ENCODE data around the gene INSL4.

Gene INSL4

DNA sequence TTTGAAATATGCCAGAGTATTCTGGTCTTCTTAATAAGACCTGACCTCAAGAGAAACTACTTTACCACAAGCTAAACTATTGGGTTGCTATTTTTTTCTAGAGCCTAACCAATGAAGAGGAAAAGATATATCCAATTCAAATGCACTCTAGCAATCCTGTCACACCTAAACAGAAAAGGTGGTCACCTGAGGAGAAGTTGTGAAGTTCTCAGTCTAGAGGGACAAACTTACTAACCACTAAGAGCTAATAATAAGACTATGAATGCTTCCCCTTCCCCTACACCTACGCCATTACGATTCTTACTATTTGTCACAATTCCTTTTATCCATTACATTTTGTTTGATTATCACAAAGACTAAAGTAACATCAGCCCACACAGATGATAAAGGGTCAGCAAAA is 43.6 kb downstream of the INSL4 start:
- H3K27ac Mint-ChIP-seq: no peak overlapping the region
- no peaks in the 10 kb centered on the region for H3K4me1 Mint-ChIP-seq (ENCODE audit: low read depth)
- no peaks in the 10 kb centered on the region for H3K36me3 Mint-ChIP-seq (ENCODE audit: low read depth)
- no peaks in the 10 kb centered on the region for H3K27me3 Mint-ChIP-seq
- no peak overlapping the region for H3K4me3 Mint-ChIP-seq
- no peaks in the 10 kb centered on the region for H3K9me3 Mint-ChIP-seq

DNA sequence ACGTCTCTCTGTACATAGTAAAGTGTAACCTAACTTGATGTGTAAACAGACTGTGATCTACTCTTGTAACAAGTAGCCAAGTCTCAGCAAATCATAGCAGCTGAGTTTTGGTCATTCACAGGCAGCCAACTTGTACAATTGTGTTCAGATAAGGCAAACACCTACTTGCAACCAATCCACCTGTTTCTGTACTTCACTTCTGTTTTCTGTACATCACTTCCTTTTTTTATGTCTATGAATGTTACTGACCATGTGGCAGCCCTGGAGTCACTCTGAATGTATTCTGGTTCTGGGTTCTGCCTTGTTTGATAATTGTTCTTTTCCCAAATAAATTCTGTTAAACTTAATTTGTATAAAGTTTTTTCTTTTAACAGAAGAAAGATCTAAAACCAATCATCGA is 47.3 kb downstream of the INSL4 start:
- no peaks in the 10 kb centered on the region for H3K4me1 Mint-ChIP-seq (ENCODE audit: low read depth)
- no peak overlapping the region for H3K4me3 Mint-ChIP-seq
- H3K27ac Mint-ChIP-seq: no peak overlapping the region
- H3K36me3 Mint-ChIP-seq (ENCODE audit: low read depth): no peaks in the 10 kb centered on the region
- H3K27me3 Mint-ChIP-seq: no peaks in the 10 kb centered on the region
- H3K9me3 Mint-ChIP-seq: no peaks in the 10 kb centered on the region
